Retina (tissue), 1 donor: ENCODE data around the gene KAT2B.
"Not testable (repeated sequence)": the region's sequence is repeated elsewhere in the genome, so short reads cannot be mapped to it uniquely, and the experiment has no call there.

Experiments used
- DNase-seq: peaks from one replicate; pipeline ENCODE4 v3.0.0-alpha.2; 2016

The KAT2B gene

DNA sequence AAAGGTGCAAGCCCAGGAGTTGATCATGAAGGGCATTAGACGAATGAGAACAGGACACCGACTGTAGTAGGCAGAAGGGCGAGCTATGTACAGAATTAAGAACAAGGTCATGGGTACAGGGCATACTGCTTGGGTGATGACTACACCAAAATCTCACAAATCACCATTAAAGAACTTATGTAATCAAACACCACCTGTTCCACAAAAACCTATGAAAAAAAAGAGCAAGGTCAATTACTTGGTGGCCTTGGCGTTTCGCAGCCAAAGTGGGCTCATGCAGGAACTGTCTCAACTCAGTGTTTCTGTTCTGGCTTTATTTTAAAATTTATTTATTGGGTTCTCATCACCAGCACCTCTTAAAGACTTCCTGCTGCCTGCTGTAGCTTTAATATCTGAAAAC lies 2.1 kb downstream of the KAT2B start:
- DNase-seq = no peak

DNA sequence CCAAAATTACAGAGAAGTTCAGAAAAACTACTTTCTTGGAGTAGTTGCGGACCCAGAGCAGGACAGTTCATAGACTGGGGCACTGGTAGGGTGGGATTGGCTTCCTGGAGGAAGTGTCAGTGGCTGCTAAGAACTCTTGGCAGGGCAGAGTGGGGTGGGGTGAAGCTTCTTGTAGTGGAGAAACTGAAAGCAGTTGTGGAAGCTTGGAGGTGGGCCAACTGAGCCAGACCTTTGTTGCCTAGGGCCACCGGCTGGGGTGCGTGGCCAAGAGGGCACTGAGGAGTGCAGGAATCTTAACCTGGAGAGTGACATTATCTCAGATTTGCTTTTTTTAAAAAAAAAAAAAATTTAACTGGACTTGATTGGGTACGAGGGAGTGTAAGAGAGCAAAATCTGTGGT lies 3.1 kb downstream of the KAT2B start:
- no peak for DNase-seq

- no peak for DNase-seq
These were observed 3.6 kb downstream of the KAT2B start for GRCh38 chr3:20043825-20044224.

GRCh38 chr3:20045141-20045540 lies 4.9 kb downstream of the KAT2B start:
- DNase-seq = not testable (repeated sequence)

GRCh38 chr3:20046556-20046955 lies 6.3 kb downstream of the KAT2B start:
- DNase-seq = no peak

DNA sequence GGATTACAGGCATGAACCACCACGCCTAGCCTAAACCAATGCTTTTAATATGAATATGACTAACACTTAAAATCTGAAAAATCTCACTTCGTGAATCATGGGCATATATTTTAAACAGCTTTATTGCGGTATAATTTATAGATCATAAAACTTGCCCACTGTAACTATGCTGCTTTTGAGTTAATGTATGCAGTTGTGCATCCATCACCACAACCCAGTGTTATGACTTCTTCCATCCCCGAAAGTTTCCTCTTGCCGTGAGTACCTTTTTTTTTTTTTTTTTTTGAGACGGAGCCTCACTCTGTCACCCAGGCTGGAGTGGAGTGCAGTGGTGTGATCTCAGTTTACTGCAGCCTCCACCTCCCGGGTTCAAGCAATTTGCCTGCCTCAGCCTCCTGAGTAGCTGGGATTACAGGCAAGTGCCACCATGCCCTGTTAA lies 7.1 kb downstream of the KAT2B start:
- DNase-seq = no peak

DNA sequence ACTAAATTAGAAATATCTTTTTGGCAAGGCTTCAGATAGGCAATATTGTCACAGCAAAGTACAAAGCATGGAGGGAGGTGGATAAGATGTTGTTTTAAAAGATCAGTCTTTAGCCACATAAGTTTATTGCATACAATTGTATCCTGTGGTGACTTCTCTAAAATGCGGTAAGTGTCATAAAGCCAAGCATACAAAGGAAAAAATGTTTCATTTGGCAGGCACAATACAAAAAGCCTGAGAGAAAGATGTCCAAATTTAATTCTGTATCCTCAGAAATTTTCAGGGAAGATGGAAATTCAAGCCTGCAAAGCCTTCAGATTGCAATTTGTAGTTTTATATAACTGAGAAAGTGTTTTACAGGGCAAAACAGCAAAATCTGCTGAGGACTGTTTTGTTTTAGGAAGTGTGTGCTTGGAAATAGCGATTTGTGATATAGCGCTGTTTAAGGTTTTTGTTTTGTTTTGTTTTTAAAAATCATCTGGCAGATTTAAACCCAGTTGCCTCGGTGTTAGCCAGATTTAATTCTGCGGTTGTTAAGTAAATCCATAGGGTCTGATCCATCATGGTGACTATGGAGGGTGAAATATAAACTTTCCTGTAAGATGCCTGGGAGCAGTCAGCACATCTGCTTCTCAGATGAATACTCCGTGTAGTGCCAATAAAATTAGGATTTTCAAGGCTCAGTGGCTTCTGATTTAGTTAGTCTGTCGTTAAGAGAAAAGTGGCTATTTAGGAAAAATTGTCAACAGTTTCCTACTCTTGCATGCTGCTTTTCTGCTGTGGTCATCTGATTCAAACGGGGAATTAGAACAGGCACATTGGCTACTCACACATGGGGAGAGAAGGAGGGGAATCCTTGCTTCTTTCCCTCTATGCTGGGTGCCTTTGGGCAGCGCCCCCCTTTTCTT lies 8.0 kb downstream of the KAT2B start:
- DNase-seq = no peak

- DNase-seq = no peak
These were observed 11.0 kb downstream of the KAT2B start for GRCh38 chr3:20051123-20051806.

- DNase-seq = no peak
These were observed 12.6 kb downstream of the KAT2B start for GRCh38 chr3:20052851-20053250.

- no peak for DNase-seq
These were observed 14.3 kb downstream of the KAT2B start for GRCh38 chr3:20054549-20054987.

- no peak for DNase-seq
These were observed 15.0 kb downstream of the KAT2B start for GRCh38 chr3:20055020-20055775.

DNA sequence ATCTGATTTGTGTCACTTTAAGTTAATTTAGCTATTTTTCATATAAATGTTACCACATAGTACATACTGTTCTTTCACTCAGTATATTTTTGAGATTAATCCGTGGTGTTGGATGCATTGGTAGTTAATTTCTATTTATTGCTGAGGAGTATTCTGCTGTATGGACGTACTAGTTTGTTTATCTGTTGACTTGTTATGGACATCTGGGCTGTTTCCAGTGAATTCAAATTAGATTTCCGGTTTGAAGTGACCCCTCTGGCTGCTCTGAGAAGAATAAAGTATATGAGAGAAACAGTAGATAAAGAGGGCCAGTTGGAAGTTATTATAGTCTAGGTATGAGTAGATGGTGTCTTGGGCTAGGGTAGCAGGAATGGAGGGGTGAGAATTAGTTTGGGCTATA lies 15.6 kb downstream of the KAT2B start:
- no peak for DNase-seq

GRCh38 chr3:20056725-20057611 lies 16.7 kb downstream of the KAT2B start:
- DNase-seq = no peak

DNA sequence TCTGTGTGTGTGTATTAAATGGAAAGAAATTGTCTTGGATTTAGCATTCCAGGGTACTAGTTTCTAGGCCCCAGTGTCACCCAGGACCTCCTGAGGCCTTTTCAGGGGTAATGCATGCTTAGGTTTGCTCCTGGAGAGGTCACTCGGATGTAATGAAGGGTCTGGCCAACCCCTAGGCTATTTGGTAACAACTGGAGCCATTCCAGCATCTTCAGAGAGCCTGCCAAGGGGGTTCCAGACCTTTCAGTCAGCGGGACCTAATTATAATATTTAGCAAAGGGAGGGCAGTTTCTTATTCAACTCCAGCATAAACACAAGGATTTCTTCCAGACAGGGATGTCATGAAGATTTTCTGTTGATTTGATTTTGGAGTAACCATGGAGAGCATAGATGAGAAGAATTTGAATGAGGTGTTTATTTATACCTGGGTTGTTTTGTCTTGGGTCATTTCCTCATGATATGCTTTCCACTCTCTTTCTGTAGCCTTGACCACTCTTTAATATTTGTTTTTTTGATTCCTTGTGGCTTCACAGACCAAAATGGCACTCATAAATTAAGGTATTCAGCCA lies 17.4 kb downstream of the KAT2B start:
- DNase-seq = no peak

DNA sequence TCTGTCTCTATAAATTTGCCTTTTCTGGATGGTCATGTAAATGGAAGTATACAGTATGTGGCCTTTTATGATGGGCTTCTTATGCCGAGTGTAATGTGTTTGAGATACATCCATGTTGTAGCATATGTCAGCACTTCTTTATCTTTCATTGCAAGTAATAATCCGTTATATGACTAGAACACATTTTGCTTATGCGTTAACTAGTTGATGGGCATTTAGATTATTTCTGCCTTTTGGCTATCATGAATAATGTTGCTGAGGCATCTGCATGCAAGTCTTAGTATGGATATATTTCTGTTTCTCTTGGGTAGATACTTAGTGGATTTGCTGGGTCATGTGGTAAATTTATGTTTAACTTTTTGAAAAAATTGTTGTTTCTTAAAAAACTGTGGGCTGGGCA lies 19.7 kb downstream of the KAT2B start:
- DNase-seq = no peak

DNA sequence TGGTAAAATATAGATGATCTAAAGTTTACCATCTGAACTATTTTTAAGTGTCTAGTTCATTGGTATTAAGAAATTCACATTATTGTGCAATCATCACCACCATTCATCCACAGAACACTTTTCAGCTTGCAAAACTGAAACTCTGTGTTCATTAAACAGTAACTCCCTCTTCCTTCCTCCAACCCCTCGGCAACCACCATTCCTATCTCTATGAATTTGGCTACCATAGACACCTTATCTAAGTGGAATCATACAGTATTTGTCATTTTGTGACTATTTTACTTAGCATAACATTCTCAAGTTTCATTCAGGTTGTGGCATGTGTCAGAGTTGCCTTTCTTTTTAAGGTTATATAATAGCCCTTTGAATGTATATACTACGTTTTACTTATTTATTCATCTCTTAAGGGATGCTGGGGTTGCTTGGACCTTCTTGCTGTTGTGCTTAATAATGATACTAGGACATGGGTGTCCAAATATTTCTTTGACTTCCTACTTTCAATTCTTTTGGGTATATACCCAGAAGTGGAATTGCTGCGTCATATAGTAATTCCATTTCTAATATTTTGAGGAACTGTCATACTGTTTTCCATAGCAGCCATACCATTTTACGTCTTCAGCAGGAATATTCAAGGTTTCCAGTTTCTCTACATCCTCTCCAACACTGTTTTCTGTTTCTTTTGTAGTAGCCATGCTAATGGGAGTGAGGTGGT lies 20.9 kb downstream of the KAT2B start:
- DNase-seq = no peak

- no peak for DNase-seq
These were observed 22.8 kb downstream of the KAT2B start for GRCh38 chr3:20062996-20063395.

GRCh38 chr3:20064387-20064786 lies 24.1 kb downstream of the KAT2B start:
- no peak for DNase-seq

GRCh38 chr3:20064796-20065564 lies 24.7 kb downstream of the KAT2B start:
- peak; percentile 67 for DNase-seq

GRCh38 chr3:20066079-20066478 lies 25.8 kb downstream of the KAT2B start:
- no peak for DNase-seq
